MM.1S (cell line): Measurements from ENCODE around the gene ARID1A.
A peak's percentile ranks its signal among the peaks of the same experiment; 100 is the strongest.

Experiments used
- DNase-seq: peaks from one replicate; pipeline ENCODE4 v3.0.0-alpha.2; 2015
- H2AFZ ChIP-seq: fragments of 300-600 bp; sonication (generic); 2 replicates; pipeline ENCODE4 v1.6.0; 2016; ENCODE audit warnings: antibody characterized with exemption, low read length
- H3F3A ChIP-seq: fragments of 300-600 bp; sonication (generic); 2 replicates; pipeline ENCODE4 v1.6.1; 2016; ENCODE audit warnings: mild to moderate bottlenecking, antibody characterized with exemption, low read length, moderate library complexity, mixed read lengths; ENCODE audit not compliant: insufficient read depth
- H3K27ac ChIP-seq: fragments of 300-600 bp; sonication (generic); 2 replicates; pipeline ENCODE4 v1.5.1; 2016; ENCODE audit warnings: mild to moderate bottlenecking, low read length
- H3K27me3 ChIP-seq: fragments of 300-600 bp; sonication (generic); replicated peaks from 2 replicates; pipeline ENCODE4 v1.6.0; 2016; ENCODE audit warnings: low read length; ENCODE audit not compliant: insufficient read depth
- H3K36me3 ChIP-seq: fragments of 300-600 bp; sonication (generic); replicated peaks from 2 replicates; pipeline ENCODE4 v1.6.1; 2016; ENCODE audit warnings: mild to moderate bottlenecking, low read length, mixed read lengths; ENCODE audit not compliant: insufficient read depth
- H3K4me1 ChIP-seq: fragments of 300-600 bp; sonication (generic); 2 replicates; pipeline ENCODE4 v1.6.1; 2016; ENCODE audit warnings: low read length, mixed read lengths
- H3K4me2 ChIP-seq: fragments of 300-600 bp; sonication (generic); 2 replicates; pipeline ENCODE4 v1.6.0; 2016; ENCODE audit warnings: low read depth, low read length
- H3K4me3 ChIP-seq: fragments of 300-600 bp; sonication (generic); 2 replicates; pipeline ENCODE4 v1.5.1; 2016; ENCODE audit warnings: low read length, mixed read lengths
- H3K79me2 ChIP-seq: fragments of 300-600 bp; sonication (generic); 2 replicates; pipeline ENCODE4 v1.6.1; 2016; ENCODE audit warnings: mixed run types, low read length, mixed read lengths
- H3K9ac ChIP-seq: fragments of 300-600 bp; sonication (generic); 2 replicates; pipeline ENCODE4 v1.6.1; 2016; ENCODE audit warnings: low read length, mixed read lengths
- H3K9me2 ChIP-seq: fragments of 300-600 bp; sonication (generic); replicated peaks from 2 replicates; pipeline ENCODE4 v1.6.1; 2016; ENCODE audit warnings: mild to moderate bottlenecking, low read length, mixed read lengths; ENCODE audit not compliant: insufficient read depth
- H3K9me3 ChIP-seq: fragments of 300-600 bp; sonication (generic); replicated peaks from 2 replicates; pipeline ENCODE4 v1.6.1; 2016; ENCODE audit warnings: mild to moderate bottlenecking, low read length, mixed read lengths; ENCODE audit not compliant: insufficient read depth
- H4K20me1 ChIP-seq: fragments of 300-600 bp; sonication (generic); 2 replicates; pipeline ENCODE4 v1.6.1; 2016; ENCODE audit warnings: mild to moderate bottlenecking, low read length, moderate library complexity, mixed read lengths; ENCODE audit not compliant: insufficient read depth
- EZH2 ChIP-seq: fragments of 300-600 bp; sonication (generic); optimal IDR thresholded peaks from 2 replicates; pipeline ENCODE3; 2017; ENCODE audit warnings: low read depth, mild to moderate bottlenecking, antibody characterized with exemption, low read length, mixed read lengths
- EZH2phosphoT487 ChIP-seq: fragments of 300-600 bp; sonication (generic); IDR thresholded peaks from 2 replicates; pipeline ENCODE4 v1.6.1; 2018; ENCODE audit warnings: antibody characterized with exemption, low read length
- TF ChIP-seq, protein P1 (sequence below): fragments of 300-600 bp; sonication (generic); IDR thresholded peaks from 2 replicates; pipeline ENCODE4 v1.5.1; 2016; ENCODE audit warnings: antibody characterized with exemption, low read length, mixed read lengths

Gene ARID1A

DNA sequence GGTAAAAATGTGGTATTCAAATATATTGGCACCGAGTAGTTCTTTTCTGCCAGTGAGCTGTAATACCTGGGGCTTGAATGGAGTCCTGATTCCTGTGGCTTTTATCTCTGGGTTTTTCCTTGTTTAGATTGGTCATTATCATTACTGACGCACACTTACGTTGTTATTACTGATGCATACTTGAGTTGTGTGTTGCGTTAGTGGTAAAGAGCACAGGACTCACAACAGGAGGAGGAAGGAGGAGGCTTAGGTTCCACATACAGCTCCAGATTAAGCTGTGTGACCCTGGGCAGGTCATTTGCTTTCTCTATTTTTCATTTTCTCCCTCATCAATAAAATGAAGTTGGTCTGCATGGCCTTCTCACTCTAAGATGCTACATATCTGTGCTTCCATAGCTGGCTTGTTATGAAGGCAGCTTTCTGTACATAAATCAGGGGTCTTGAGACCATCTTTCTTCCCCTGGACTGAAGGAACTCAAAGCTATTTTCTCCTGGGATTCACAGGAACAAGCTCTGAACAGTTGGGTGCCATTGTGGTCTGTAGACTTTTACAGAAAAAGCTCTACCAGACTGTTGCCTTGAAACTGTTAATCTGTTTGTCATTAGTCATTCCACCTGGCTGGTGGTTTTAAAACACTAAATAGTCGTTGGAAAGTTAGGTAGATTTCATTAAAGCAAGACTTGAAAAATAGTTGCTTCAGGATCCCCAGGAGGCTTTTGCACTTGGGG is 5.6 kb downstream of the ARID1A start:
- Histone ChIP-seq H4K20me1 (no peaks in the 10 kb centered on the region), H3K27ac (peak overlapping the region; percentile 84)

GRCh38 chr1:26701995-26702679 is 6.3 kb downstream of the ARID1A start:
- Histone ChIP-seq H3K9me2 (no peaks in the 10 kb centered on the region), H3K4me3 (peak overlapping the region; percentile 70), H3K9ac (peak overlapping the region; percentile 91), H3K4me2 (peak overlapping the region; percentile 85), H2AFZ (no peak overlapping the region), H3K4me1 (peaks cover 59% of the 10 kb centered on the region), H3F3A (peaks cover 56% of the 10 kb centered on the region), H3K79me2 (peaks cover 95% of the 10 kb centered on the region), H3K27ac (peak overlapping the region; percentile 84), H3K36me3 (no peaks in the 10 kb centered on the region), H3K27me3 (no peaks in the 10 kb centered on the region), H4K20me1 (no peaks in the 10 kb centered on the region), H3K9me3 (no peaks in the 10 kb centered on the region)
- TF ChIP-seq, protein P1, sequence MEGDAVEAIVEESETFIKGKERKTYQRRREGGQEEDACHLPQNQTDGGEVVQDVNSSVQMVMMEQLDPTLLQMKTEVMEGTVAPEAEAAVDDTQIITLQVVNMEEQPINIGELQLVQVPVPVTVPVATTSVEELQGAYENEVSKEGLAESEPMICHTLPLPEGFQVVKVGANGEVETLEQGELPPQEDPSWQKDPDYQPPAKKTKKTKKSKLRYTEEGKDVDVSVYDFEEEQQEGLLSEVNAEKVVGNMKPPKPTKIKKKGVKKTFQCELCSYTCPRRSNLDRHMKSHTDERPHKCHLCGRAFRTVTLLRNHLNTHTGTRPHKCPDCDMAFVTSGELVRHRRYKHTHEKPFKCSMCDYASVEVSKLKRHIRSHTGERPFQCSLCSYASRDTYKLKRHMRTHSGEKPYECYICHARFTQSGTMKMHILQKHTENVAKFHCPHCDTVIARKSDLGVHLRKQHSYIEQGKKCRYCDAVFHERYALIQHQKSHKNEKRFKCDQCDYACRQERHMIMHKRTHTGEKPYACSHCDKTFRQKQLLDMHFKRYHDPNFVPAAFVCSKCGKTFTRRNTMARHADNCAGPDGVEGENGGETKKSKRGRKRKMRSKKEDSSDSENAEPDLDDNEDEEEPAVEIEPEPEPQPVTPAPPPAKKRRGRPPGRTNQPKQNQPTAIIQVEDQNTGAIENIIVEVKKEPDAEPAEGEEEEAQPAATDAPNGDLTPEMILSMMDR: no peak
- TF ChIP-seq EZH2phosphoT487 (no peak), EZH2 (no peak)
- DNase-seq: peak; percentile 51

More for the DNA sequence above, 5.6 kb downstream of the ARID1A start:
- H3K9me2 ChIP-seq: no peaks in the 10 kb centered on the region
- peak; percentile 29 for DNase-seq
- peaks cover 57% of the 10 kb centered on the region for H3K4me1 ChIP-seq
- H3K36me3 ChIP-seq: no peaks in the 10 kb centered on the region
- TF ChIP-seq, protein P1: no peak
- TF ChIP-seq EZH2 (no peak), EZH2phosphoT487 (no peak)
- no peaks in the 10 kb centered on the region for H3K27me3 ChIP-seq
- H3K4me2 ChIP-seq: peak overlapping the region; percentile 85
- H3K9me3 ChIP-seq: no peaks in the 10 kb centered on the region
- H3K4me3 ChIP-seq: peak overlapping the region; percentile 70
- no peak overlapping the region for H2AFZ ChIP-seq
- H3K79me2 ChIP-seq: peaks cover 95% of the 10 kb centered on the region
- peak overlapping the region; percentile 91 for H3K9ac ChIP-seq
- peaks cover 56% of the 10 kb centered on the region for H3F3A ChIP-seq

DNA sequence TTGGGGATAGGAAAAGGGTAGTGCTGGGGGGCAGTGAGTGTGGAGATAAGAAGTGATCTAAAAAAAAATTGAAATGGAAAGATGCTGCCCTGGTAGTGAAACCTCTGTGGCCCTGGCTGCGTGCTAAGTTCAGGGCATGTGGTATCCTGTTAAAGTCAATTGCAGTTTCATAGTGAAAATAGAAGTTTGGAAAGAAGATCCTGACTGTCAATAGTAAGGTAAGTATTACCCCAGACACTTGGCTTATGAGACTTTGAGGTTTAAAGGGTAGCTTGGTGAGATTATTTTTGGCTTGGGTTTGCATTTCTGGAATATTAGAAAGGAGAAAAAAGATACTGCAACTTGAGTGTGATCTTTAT is 6.8 kb downstream of the ARID1A start:
- Histone ChIP-seq H2AFZ (no peak overlapping the region), H3K27ac (peak overlapping the region; percentile 84), H3K9me2 (no peaks in the 10 kb centered on the region), H3K36me3 (no peaks in the 10 kb centered on the region), H3F3A (peaks cover 56% of the 10 kb centered on the region), H3K4me2 (peak overlapping the region; percentile 85), H3K9ac (peak overlapping the region; percentile 91), H3K9me3 (no peaks in the 10 kb centered on the region), H3K4me3 (peak overlapping the region; percentile 70), H3K27me3 (no peaks in the 10 kb centered on the region), H3K4me1 (peaks cover 59% of the 10 kb centered on the region), H3K79me2 (peaks cover 95% of the 10 kb centered on the region), H4K20me1 (no peaks in the 10 kb centered on the region)
- TF ChIP-seq EZH2phosphoT487 (no peak), EZH2 (no peak)
- peak; percentile 83 for DNase-seq
